GM13976 (cell line): ENCODE measurements around the gene SLC6A6.

Experiments
- DNase-seq: peaks from one replicate; pipeline ENCODE4 v3.0.0; 2012; ENCODE audit warnings: low spot score
- CTCF ChIP-seq: IDR thresholded peaks from 2 replicates; pipeline ENCODE4 v1.5.1; 2012; ENCODE audit warnings: borderline replicate concordance, mild to moderate bottlenecking; ENCODE audit not compliant: insufficient read depth; ENCODE audit errors: extremely low read depth, missing control alignments, control extremely low read depth
- in situ Hi-C: fragments of 300-500 bp; cut with MboI; formaldehyde crosslinking; loops from one replicate; pipeline ENCODE4 v1.12.0; 2022; ENCODE audit warnings: low sequenced_read_pairs, mixed read lengths, inconsistent platforms; ENCODE audit not compliant: unreplicated experiment

The SLC6A6 gene

GRCh38 chr3:14525685-14526631 is 123.6 kb downstream of the SLC6A6 start:
- TF ChIP-seq CTCF: no peak
- in situ Hi-C loops: no loop called here
- DNase-seq: no peak

- in situ Hi-C loops: no loop called here
- no peak for TF ChIP-seq CTCF
- no peak for DNase-seq
These were observed 125.7 kb downstream of the SLC6A6 start for GRCh38 chr3:14528081-14528480.

- in situ Hi-C loops: no loop called here
- DNase-seq: no peak
- no peak for TF ChIP-seq CTCF
These were observed 129.5 kb downstream of the SLC6A6 start for GRCh38 chr3:14531856-14532395.

GRCh38 chr3:14532691-14533456 is 130.5 kb downstream of the SLC6A6 start:
- DNase-seq: no peak
- in situ Hi-C loops: no loop called here
- TF ChIP-seq CTCF: no peak

- no peak for TF ChIP-seq CTCF
- in situ Hi-C loops: no loop called here
- no peak for DNase-seq
These were observed 131.1 kb downstream of the SLC6A6 start for GRCh38 chr3:14533457-14533958.

- TF ChIP-seq CTCF: no peak
- in situ Hi-C loops: no loop called here
- DNase-seq: no peak
These were observed 132.2 kb downstream of the SLC6A6 start for GRCh38 chr3:14534516-14535191.
